H1 (cell line): Measurements from ENCODE around the gene AIFM3. TPM values are rescaled to one million over a fixed set of nuclear protein-coding genes. Genes with fewer than 3 reads are reported as not detected.

Experiments
- BCL11A ChIP-seq, 2 experiments: IDR thresholded peaks; one replicate each; pipeline ENCODE4 v1.6.1; 2011; ENCODE audit warnings: low read depth in 2 of 2, low read length in 2 of 2, mild to moderate bottlenecking in 2 of 2
- BRCA1 ChIP-seq: IDR thresholded peaks from 2 replicates; pipeline ENCODE4 v1.6.1; 2012; ENCODE audit warnings: low read depth, low read length, improper control_type of control experiment
- KDM5A ChIP-seq: fragments of 200-600 bp; IDR thresholded peaks from 2 replicates; pipeline ENCODE4 v1.7.1; 2012; ENCODE audit warnings: mild to moderate bottlenecking, low read length, inconsistent platforms, mixed read lengths
- NANOG ChIP-seq: IDR thresholded peaks from 2 replicates; pipeline ENCODE4 v1.6.1; 2011; ENCODE audit warnings: low read length, low read depth, mild to moderate bottlenecking, inconsistent platforms; ENCODE audit not compliant: insufficient read depth, poor library complexity, severe bottlenecking
- NRF1 ChIP-seq: IDR thresholded peaks from 2 replicates; pipeline ENCODE4 v1.6.1; 2011; ENCODE audit warnings: mild to moderate bottlenecking, low read depth, low read length, improper control_type of control experiment
- RXRA ChIP-seq: IDR thresholded peaks from 2 replicates; pipeline ENCODE4 v1.6.1; 2011; ENCODE audit warnings: low read depth, mild to moderate bottlenecking, low read length, moderate library complexity; ENCODE audit not compliant: insufficient read depth
- polyA plus RNA-seq, 7 experiments: library from polyadenylated mRNA; depleted of rRNA in 3 of 7; stranded (reverse) in 5 of 7; unstranded in 2 of 7; fragments of >200 nt in 5 of 7; fragments of 200-250 nt in 2 of 7; gene quantifications; 1 replicate in 5 of 7; 2 replicates in 1 of 7; 4 replicates in 1 of 7; pipeline versions ENCODE4 v1.2.1 to v1.2.3, GENCODE V29; 2011 to 2013; ENCODE audit warnings: missing spikeins in 2 of 7, mixed read lengths in 2 of 7
- total RNA-seq: library from RNA; stranded (reverse); fragmentation: NEBNext Ultra II Directional; extraction: Animal tissue kit (Norgen Biotek cat#: 25700); gene quantifications from 2 replicates; pipeline ENCODE4 v1.2.1, GENCODE V29; 2021

Gene AIFM3
- total and polyA plus RNA-seq, 2 of the 8 experiments (the other 6 are each of a cell fraction or from before 2014, with no cell fraction given), result 0.86 to 1.4 TPM

DNA sequence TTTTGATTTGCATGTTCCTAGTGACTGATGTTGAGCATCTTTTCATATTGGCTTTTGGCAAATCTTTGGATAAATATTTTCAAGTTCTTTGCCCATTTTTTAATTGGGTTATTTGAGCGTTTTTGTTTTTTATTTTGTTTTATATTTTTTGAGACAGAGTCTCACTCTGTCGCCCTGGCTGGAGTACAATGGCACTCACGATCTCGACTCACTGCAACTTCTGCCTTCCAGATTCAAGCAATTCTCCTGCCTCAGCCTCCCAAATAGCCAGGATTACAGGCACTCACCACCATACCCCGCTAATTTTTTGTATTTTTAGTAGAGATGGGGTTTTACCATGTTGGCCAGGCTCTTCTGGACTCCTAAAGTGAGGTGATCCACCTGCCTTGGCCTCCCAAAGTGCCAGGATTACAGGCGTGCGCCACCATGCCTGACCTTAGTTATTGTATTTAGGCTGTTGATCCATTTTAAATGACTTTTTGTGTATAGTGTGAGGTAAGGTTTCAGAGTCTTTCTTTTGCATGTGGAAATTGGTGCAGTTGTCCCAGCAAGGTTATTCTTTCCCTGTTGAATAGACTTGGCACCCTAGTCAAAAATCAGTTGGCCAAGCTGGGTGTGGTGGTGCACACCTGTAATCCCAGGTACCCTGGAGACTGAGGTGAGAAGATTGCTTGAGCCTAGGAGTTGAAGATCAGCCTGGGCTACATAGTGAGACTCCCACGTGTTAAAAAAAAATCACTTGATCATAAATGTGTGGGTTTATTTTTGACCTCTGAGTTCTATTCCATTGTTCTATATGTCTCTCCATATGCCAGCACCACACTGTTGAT is 23.7 kb upstream of the AIFM3 start (continued):
- TF ChIP-seq BRCA1 (no peak), NRF1 (no peak), NANOG (no peak), BCL11A (IDR thresholded peaks at IDR 0.05; ENCODE audit: low read depth in 2 of 2, low read length in 2 of 2) (no peak), RXRA (no peak), KDM5A (no peak)
